Measurements from ENCODE around the gene CD63.
A peak's percentile ranks its signal among the peaks of the same experiment; 100 is the strongest.

CD63 gene

DNA sequence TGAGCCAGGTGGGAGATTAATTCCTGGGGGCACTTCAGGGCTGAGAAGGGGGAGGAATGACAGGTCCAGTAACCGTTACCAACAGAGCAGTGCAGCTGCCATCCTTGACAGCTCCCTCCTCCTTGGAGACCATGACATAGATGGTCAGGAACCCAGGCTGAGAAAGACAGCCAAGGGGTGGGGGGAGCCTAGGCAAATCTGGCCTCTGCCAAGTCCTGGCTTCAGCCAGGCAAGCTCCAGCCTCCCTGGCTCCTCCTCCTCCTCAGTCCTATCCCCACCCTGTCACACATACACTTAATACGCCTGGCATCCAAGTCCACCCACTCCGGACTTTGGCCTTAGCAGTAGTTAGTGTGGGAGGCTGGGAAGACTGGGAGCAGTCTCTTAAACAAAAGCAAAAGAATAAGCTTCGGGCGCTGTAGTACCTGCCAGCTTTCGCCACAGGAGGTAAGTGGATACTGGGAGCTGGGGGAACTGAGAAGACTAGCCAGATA, 8.7 kb downstream of the CD63 start, which contains the start of gene RDH5:
RDH5 (plus strand) TSS at position 323 of the 494 bp plus-strand sequence. CDS start 792 bp downstream, outside the sequence.
- DNase-seq: peak; percentile 88

DNA sequence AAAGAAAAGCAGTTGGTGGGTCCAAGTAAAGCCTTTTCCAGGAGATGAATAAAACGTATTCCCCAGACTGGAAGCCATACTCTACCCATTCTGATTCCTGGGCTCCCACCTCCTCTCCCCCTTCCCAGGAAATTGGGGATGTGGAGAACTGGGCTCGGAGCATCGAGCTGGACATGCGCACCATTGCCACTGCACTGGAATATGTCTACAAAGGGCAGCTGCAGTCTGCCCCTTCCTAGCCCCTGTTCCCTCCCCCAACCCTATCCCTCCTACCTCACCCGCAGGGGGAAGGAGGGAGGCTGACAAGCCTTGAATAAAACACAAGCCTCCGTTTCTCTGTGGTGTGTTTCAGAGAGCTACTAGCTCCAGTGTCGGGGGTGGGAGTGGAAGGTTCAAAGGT, 9.4 kb downstream of the CD63 start:
- no peak for DNase-seq

DNA sequence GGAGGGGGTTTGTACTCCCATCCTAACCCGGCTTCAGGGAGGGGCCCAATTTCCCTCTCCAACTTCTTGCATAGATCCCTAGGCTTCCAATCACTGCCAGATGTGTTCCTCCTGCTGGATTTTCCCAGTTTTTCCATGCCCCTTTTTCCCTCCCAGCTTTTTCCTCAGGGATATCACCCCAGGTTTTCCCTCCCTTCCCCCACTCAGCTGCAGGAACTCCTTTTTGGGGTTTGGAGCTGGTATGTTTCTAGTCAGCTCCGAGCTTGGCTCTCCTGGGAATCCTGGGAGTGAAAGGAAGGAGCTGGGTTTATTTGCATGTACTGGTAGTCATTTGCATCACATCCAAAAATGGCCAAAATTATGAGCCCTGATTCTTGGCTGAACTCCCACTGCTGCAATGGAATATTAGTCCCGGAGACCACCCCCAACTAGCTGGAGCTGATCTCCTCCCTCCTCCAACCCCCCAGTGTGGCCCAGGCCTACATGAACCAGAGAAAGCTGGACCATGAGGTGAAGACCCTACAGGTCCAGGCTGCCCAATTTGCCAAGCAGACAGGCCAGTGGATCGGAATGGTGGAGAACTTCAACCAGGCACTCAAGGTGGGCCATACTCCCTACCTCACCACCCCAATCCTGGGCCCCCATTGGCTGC, 10.1 kb downstream of the CD63 start:
- peak; percentile 67 for DNase-seq

DNA sequence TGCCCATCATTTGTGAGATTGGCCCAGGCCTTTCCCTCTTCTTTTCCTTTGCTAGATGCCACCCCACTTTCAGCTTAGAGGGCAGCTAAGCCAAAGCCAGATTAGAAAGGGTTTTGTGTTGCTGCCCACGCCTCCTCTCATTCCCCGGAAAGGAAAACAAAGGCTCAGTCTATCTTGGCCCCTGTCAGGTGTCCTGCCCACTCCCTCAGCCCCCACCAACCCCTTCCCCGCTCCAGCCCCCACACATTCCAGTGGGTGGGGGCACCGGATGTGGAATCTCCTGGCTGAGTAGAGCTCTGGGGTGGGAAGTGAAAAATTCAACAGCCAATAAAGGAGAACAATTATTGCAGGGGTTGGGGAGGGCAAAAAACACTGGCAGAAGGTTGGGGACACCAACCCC, 10.8 kb downstream of the CD63 start:
- DNase-seq: peak; percentile 49

DNA sequence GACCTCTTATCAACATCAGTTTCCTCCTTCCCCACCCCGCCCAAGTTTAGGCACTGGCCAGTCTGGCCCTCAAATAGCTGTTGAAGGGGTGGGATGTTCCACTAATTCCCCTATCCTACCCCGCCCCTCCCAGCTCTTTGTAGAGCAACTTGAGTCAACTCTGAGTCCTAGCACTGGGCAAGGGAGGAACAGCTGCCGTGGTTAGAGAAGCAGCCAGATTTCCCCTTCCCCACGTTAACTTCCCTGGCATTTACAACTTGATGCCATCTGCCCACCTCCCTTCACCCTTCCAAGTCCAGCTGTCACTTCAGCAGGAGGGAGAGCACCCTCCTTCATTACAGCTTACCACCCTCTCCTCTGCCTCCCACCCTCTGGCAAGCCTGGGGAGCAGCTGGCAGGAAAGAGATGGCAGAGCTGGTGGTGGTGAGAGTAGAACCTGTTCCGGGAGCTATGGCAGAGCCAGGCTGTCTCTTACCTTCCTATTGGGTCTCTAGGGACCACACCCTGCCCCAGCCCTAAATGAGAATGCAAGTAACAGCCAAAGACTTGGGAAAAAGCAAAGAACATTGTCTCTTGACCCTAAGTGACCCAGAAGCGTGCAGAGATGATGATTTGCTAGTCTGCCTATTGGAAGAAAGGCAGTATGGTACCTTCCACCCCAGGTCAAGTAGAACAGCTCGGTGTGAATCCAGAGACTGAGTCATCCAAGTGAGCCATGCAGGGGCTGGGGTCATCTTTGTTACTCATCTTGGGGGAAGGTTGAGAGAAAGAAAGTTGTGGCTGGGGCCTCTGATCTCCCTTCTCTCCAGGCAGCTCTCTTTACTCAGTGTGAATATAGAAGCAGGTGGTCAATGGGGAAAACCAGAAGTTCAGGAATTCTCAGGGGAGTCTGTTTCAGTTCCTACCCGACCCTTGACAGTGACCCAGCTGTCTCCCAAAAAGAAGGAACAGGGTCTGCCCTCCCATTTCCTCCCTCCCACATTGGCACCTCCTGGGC, 11.5 kb downstream of the CD63 start:
- DNase-seq: peak; percentile 71

DNA sequence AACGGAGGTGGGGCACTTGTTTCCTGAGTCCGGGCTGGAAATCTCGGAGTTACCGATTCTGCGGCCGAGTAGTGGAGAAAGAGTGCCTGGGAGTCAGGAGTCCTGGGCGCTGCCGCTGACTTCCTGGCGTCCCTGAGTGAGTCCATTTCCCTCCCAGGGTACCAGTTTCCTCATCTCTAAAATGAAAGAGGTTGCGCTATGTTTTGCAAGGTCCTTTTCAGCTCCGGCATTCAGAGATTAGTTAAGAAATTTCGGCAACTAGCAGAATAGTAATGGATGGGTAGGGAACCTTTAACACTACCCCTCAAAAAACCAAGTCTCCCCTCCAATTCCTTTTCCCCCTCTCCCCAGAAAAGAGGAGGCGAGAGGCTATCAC, 12.2 kb downstream of the CD63 start:
- DNase-seq: no peak

DNA sequence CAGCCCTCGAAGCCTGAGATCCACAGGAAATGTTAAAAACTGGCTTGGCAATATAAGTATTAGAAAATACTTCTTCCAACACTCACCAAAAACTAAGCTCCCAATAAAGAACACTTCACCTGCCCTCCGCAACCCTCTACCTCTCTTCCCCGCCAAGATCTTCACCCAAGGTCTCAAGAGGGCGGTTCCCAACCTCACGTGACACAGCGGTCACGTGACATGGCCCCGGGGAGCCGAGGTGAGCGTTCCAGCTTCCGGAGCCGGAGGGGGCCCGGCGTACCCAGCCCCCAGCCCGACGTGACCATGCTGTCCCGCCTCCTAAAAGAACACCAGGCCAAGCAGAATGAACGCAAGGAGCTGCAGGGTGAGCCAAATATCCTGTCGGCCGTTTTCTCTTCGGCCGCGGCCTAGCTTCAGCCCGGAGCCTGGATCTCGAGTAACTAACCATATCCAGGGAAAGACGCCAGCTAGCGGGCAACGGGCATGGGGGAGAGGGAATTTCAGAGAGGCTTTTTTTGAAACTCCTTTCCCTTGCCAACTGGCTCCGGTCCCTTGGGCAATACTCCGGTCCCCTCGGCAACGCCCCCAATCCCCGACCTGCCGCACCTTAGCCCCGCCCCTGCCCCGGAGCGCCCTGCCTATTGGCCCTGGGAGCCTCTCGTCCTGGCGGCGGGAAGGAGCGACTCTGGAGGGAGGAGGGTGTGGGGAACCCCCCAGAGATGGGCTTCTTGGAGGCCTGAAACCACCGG, 12.8 kb downstream of the CD63 start, which contains the start of gene BLOC1S1:
BLOC1S1 (plus strand) TSS at position 214 of the 749 bp plus-strand sequence; CDS start at position 220, 6 bp downstream.
- peak; percentile 94 for DNase-seq

DNA sequence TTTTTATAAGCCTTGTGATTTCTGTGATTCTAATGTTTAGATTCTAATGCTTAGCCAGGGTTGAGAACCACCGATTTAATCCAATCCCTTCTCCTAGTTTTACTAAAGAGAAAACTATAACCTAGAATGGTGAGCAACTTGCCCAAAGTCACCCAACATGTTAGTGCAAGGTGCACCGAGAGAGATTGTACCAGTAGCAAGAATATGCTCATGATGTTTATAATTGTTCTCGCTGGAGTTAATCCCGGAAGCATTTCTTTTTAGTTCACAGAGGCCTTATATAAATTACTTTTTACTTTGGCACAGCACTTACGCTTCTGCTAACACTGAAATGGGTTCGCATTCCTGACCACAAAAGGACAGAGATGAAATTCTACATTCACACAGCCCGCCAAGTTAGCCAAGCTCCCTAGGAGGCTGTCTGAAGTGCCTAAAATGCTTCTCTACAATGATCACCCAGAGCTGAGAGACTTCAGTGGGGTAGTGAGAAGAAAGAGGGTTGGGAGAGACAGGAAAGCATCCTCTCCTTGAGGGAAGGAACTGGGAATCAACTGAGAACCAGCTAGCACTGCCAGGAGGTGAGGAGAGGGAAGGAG, 13.5 kb downstream of the CD63 start:
- DNase-seq: no peak

DNA sequence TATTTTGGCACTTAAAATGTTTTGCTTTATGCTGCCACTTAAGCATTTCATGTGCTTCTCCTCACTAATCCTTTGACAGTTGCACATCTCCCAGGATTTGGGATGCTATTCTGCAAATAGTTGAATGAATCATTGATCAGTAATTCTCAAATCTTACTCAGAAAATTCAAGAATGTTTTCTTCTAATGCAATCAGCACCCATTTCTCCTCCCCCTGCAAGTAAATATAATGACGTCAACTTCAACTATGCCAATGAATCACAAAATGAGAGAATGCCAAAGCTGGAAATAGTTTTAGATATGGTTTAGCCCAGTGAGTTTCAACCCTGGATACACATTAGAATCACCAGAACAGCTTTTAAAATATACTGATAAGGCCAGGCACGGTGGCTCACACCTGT, 15.1 kb downstream of the CD63 start:
- no peak for DNase-seq

DNA sequence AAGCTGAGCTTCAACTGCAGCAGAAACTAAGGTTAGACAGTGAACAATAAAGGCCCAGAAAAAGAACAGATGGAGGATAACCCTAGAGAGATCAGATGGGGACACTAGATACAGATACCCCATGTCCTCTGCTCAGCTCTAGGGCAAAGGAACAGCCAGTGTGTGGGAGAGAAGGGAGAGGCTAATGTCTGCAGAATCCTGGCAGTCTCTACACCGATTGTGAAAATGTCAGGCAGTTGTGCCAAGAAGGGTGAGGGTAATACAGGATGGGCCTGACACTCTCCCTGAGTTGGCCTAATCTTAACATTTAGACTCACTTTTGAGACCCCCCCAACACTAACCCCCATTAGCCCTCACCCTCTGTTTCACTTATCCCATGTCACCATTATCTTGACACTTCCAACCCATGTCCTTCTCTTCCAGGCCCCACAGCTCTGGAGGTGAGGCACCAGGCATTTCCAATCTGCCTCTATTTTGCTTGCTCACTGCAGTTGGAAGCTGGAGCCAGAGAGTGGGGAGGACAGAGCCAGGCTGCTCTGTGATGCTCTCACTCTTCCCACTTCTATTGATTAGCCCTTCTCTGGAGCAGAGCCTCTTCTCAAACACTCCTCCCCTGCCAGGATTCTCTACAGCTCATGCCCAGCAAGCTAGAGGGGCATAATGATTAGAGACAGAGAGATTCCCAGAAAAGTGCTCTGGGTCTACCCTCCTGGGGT, 16.0 kb downstream of the CD63 start:
- DNase-seq: no peak

DNA sequence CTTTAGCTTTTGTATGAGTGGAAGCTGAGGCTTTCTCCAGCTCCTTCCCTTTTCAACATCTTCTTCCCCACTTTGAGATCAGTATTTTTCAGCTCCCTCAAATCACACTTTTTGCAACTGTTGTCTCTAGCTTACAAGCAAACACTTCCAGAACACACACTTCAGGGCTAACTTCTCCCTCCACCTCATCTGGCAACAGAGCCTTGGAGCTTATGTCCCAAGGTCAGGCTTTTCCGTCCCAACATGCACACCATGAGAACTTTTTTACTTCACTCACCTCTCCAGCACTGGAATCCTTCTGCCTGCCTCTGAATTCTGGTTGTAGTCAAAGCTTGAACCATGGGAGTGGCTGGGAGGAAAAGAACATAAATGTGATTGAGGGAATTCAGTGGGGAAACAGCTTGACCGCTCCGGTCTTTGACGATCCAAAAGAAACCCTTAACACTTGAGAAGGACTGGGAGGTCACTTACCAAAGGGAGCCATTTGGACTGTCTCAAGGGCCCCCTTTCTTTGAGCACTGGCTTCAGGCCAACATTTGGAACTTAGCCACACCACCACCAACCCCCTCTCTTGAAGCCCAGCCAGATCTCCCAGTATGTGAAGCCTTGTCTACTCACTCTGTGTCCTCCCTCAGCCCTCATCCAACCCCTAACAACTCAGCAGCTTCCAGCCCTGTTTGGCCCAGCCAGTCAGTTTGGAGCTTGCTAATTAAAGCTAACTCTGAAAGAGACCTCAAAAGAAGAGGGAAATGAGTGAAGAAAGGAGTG, 16.8 kb downstream of the CD63 start:
- DNase-seq: peak; percentile 64

DNA sequence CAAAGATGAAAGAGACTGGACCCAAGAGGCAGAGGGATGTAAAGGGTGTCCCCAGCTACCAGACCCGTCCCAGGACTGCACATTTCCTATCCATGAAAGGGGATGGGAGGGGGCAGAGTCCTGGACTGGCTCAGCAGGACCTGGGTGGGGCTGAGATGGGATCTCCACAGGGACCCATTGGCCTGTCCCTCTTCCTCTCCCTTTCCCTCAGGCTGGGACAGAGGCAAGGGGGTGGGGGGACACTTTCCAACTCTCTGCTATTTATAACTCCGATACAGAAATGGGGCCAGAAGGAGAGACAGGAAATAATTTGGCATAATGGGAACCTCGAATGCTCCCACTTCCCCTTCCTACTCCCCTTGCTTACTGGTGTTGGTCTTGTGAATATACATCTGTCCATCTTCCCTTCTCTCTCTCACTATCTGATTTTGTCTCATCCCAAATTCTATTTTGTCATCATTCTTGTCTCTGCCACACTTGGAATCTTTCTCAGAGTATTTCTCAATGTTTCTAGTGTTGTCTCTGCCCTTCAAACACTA, 20.0 kb downstream of the CD63 start:
- DNase-seq: no peak

DNA sequence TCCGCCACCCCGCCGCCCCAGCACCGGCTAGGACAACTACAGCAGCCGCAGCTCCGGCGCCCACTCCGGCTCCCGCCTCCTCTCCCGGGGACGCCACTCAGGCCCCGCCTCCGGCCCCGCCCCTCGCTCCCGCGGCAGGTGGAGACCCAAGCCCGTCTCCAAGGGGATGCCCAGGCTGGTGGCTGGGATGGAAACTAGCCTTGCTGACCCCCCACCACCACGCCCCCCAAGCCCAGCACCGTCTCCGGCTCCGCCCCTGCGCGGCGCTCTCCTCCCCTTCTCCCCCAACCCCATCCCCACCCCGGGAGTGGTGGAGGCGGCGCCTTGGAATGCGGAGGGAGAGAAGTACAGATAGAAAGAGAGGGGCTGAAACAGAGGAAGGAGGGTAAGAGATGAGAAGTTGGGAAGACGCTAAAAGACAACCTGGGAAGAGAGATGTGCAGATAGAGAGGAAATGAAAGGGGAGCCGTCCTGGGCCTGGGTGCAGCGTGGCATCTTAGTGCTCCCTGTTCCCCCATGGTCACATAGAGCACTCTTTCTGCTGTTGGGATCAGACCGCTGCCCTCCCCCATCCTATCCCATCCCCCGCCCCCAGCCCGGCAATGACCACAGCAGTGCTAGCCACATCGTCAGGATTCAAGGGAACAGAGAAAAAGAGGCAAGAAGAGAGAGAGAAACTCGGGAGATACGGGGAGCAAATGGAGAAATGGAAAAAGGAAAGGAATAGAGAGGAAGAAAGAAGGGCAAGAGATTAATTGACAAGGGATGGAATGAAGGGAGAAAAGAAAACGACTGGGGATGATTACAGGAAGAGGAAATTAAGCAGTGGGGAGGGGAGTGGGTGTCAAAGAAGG, 20.7 kb downstream of the CD63 start, which contains the start of gene ITGA7:
ITGA7 (minus strand) TSS at position 64 of the 854 bp plus-strand sequence. CDS start 222 bp downstream, outside the sequence.
- DNase-seq: peak; percentile 86

DNA sequence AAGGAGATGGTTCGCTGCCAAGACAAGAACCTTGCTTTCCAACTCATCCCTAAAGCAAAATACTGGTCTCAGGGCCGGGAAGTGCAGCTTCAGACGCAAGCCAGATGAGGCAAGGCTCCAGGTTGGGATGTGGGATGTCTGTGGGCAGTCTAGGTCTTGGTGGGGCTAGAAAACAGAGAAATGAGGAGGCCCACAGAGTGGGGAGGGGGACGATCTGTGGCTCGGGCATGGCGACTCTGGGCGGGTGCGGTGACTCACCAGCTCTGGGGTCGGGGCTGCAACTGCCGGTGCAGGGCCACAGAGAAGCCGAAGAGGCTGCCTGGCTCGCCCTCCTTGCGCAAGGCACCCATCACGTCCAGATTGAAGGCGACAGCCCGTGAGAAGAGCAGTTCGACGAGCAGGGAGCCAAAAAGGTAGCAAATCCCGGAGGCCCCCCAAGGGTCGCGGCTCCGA, 21.6 kb downstream of the CD63 start:
- no peak for DNase-seq

DNA sequence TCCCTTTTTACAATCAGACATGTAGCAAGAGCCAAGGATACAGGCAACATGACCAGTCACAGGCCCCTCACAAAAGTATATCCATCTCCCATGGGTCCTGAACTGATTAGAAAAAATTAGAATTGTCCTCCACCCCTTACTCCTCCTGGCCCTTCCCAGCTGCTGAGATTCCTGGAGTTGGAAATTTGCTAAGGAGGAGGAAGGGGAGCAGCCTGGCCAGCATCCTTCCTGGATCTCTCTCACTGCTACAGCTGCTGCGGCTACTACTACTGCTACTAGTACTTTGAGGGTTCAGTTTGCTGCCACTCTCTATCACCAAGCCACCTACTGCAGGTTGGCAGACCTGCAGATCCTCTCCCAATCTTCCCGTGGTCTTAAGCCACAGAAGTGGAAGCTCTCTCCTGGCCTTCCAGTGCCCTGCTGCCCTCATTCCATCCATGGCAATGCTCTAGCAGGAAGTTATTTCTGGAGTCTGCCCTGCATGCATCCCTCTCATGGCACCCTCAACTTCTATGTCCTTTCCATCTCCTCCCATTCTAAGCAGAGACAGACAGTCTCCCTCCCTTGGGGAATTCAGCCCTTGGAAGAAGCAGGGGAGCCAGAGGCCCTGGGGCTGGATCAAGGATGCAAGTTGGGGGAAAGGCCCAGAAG, 22.1 kb downstream of the CD63 start:
- peak; percentile 53 for DNase-seq

DNA sequence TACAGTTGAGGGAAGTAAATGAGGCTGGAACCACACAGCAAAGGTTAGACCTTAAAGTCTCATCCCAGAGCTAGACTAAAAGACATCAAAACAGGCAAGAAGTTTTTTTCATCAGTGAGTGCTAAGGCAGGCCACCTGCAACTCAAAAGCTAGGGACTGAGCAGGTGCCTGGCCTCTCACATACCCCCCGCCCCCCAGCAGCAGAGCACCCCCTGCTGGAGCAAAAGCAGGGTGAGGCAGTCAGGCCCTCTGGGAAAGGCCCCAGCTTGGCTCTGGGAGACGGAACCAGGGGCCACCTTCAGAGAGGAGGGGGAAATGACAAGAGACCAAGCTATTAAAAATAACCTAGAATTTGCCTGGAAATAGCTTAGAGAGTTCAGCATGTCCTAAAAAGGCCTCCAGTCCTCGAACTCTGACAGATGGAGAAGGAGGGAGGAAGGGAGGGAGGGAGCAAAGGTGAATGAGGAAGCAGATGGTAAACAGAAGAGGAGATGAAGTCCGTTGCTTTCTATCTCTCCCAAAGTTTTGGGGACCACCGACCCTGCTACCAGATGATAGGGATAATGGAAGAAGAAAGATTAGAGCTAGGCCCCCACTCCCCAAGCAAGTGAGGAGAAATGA, 22.9 kb downstream of the CD63 start:
- DNase-seq: no peak

DNA sequence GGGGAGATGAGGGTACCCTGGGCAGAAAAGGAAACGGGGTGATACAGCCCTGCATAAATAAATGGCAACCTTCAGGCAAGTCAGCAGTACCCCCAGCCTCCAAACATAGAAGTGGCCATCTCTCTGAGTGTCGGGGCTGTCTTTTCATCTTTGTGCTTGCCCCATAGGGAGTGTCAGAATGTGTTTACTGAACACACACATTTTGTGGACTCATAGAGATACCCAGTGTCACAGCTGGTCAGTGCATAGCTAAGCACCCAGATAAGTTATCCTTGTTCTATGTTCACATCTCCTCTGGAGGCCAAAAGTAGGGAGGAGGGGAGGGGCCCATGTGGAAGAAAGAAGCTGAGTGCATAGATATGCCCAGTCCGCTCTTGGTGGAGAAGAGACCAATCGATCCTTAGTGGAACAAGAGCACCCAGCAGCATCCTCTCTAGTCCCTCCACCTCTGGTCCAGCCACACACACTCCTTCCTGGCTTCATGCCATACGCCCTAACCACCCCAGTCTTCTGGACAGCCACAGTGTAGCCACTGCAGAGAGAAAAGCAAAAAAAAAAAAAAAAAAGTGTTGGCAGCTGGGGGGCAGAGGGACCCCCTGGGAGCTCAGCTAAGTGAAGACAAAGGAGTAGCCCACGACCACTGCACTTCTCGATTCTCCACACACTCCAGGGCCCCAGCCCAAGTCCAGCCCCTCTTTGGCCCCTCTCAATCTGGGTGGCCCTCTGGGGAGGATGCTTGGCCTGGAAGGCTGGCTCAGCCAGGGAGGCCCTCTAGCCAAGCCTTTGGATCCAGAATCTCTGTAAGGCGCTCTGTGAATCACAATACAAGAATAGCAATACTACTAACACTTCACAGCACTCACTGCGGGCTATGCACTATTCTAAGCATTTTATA, 23.7 kb downstream of the CD63 start:
- DNase-seq: peak; percentile 64

Data from femur (tissue), 1 donor.